ENCODE measurements around the gene DISP3.

The DISP3 gene

GRCh38 chr1:11466416-11466815, 12.5 kb upstream of the DISP3 start:
- no peak overlapping the region for H3K27ac ChIP-seq
- H3K4me1 ChIP-seq (ENCODE audit: control insufficient read depth in 1 of 2, insufficient read depth in 1 of 2, low read depth in 1 of 2, low read length in 1 of 2), result no peaks in the 10 kb centered on the region
- TF ChIP-seq, protein P1, sequence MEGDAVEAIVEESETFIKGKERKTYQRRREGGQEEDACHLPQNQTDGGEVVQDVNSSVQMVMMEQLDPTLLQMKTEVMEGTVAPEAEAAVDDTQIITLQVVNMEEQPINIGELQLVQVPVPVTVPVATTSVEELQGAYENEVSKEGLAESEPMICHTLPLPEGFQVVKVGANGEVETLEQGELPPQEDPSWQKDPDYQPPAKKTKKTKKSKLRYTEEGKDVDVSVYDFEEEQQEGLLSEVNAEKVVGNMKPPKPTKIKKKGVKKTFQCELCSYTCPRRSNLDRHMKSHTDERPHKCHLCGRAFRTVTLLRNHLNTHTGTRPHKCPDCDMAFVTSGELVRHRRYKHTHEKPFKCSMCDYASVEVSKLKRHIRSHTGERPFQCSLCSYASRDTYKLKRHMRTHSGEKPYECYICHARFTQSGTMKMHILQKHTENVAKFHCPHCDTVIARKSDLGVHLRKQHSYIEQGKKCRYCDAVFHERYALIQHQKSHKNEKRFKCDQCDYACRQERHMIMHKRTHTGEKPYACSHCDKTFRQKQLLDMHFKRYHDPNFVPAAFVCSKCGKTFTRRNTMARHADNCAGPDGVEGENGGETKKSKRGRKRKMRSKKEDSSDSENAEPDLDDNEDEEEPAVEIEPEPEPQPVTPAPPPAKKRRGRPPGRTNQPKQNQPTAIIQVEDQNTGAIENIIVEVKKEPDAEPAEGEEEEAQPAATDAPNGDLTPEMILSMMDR (IDR thresholded peaks at IDR 0.05), result no peak
- no peaks in the 10 kb centered on the region for H3K9me3 ChIP-seq
- H3K27me3 ChIP-seq, result peaks cover 6% of the 10 kb centered on the region
- no peaks in the 10 kb centered on the region for H3K36me3 ChIP-seq
- H3K4me3 ChIP-seq (ENCODE audit: low read depth in 1 of 2, low read length in 1 of 2), result no peak overlapping the region

- Histone ChIP-seq H3K9me3 (no peaks in the 10 kb centered on the region), H3K4me1 (ENCODE audit: control insufficient read depth in 1 of 2, insufficient read depth in 1 of 2, low read depth in 1 of 2, low read length in 1 of 2) (no peaks in the 10 kb centered on the region), H3K27ac (no peak overlapping the region), H3K27me3 (peaks cover 6% of the 10 kb centered on the region), H3K4me3 (ENCODE audit: low read depth in 1 of 2, low read length in 1 of 2) (no peak overlapping the region), H3K36me3 (no peaks in the 10 kb centered on the region)
- TF ChIP-seq, protein P1 (IDR thresholded peaks at IDR 0.05), result no peak
These were observed 10.1 kb upstream of the DISP3 start for GRCh38 chr1:11468878-11469277.

DNA sequence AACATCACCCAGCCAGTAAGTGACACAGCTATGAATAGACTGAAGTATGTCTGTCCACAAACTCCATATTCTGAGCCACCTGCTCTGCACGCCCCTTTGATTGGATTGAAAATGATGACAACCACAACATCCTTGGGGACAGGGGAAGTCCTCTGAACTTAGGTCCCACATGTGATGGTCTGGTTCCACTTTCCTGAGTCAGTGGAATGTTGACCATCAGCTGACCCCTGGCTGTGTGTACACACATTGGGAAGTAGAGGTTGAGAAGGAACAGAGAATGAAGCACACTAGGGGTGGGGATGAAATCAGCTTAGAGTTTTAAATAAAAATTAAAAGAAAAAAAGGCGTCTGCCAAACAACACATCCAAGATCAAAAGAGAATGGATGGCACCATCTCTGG, 8.0 kb upstream of the DISP3 start:
- Histone ChIP-seq H3K27me3 (peaks cover 14% of the 10 kb centered on the region), H3K4me3 (ENCODE audit: low read depth in 1 of 2, low read length in 1 of 2) (no peak overlapping the region), H3K4me1 (ENCODE audit: control insufficient read depth in 1 of 2, insufficient read depth in 1 of 2, low read depth in 1 of 2, low read length in 1 of 2) (no peaks in the 10 kb centered on the region), H3K27ac (no peak overlapping the region), H3K36me3 (no peaks in the 10 kb centered on the region), H3K9me3 (no peaks in the 10 kb centered on the region)
- TF ChIP-seq, protein P1 (IDR thresholded peaks at IDR 0.05), result no peak

DNA sequence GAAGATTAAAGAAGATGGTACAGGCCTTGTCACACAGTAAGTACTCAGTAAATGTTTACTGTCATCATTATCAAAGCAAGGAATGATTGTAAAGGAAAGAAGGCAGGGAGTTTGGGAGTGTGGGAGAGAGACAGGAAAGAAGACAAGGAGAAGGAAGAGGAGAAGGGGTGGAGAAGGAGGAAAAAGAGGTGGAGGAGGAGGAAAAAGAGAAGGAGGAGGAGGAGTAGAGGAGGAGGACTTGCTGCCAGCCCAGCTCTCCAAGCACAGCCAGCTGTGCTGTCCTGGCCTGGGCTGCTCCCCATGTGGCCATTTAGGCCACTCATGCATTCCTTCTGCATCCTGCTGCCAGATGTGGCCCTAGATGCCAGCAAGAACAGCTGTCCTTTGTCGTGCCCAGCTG, 7.5 kb upstream of the DISP3 start:
- TF ChIP-seq, protein P1 (IDR thresholded peaks at IDR 0.05), result no peak
- Histone ChIP-seq H3K4me1 (ENCODE audit: control insufficient read depth in 1 of 2, insufficient read depth in 1 of 2, low read depth in 1 of 2, low read length in 1 of 2) (no peaks in the 10 kb centered on the region), H3K27me3 (peaks cover 20% of the 10 kb centered on the region), H3K36me3 (no peaks in the 10 kb centered on the region), H3K27ac (no peak overlapping the region), H3K4me3 (ENCODE audit: low read depth in 1 of 2, low read length in 1 of 2) (no peak overlapping the region), H3K9me3 (no peaks in the 10 kb centered on the region)

- no peaks in the 10 kb centered on the region for H3K9me3 ChIP-seq
- no peak overlapping the region for H3K27ac ChIP-seq
- no peaks in the 10 kb centered on the region for H3K4me1 ChIP-seq (ENCODE audit: control insufficient read depth in 1 of 2, insufficient read depth in 1 of 2, low read depth in 1 of 2, low read length in 1 of 2)
- TF ChIP-seq, protein P1 (IDR thresholded peaks at IDR 0.05), result no peak
- peaks cover 28% of the 10 kb centered on the region for H3K27me3 ChIP-seq
- no peak overlapping the region for H3K4me3 ChIP-seq (ENCODE audit: low read depth in 1 of 2, low read length in 1 of 2)
- H3K36me3 ChIP-seq, result no peaks in the 10 kb centered on the region
These were observed 6.7 kb upstream of the DISP3 start for GRCh38 chr1:11472284-11472683.

- no peak overlapping the region for H3K27ac ChIP-seq
- no peaks in the 10 kb centered on the region for H3K36me3 ChIP-seq
- peaks cover 33% of the 10 kb centered on the region for H3K27me3 ChIP-seq
- H3K4me1 ChIP-seq (ENCODE audit: control insufficient read depth in 1 of 2, insufficient read depth in 1 of 2, low read depth in 1 of 2, low read length in 1 of 2), result no peaks in the 10 kb centered on the region
- TF ChIP-seq, protein P1 (IDR thresholded peaks at IDR 0.05), result no peak
- H3K4me3 ChIP-seq (ENCODE audit: low read depth in 1 of 2, low read length in 1 of 2), result no peak overlapping the region
- no peaks in the 10 kb centered on the region for H3K9me3 ChIP-seq
These were observed 6.2 kb upstream of the DISP3 start for GRCh38 chr1:11472741-11473140.

Data from neutrophil (primary cell).